Astrocyte of the cerebellum (primary cell): ENCODE measurements around the gene ANKFN1.

ENCODE experiments used
- DNase-seq: peaks from one replicate; pipeline ENCODE4 v3.0.0-alpha.2; 2011; ENCODE audit warnings: low read depth
- H3K4me3 ChIP-seq: 2 replicates; pipeline ENCODE4 v1.5.1; 2011; ENCODE audit warnings: mild to moderate bottlenecking, low read depth, low read length, moderate library complexity
- in situ Hi-C: cut with HindIII; loops from 2 replicates; pipeline ENCODE4 v1.10.0; 2017; ENCODE audit warnings: low sequenced_read_pairs
- TF ChIP-seq, protein P1 (sequence below): IDR thresholded peaks from 2 replicates; pipeline ENCODE4 v1.5.1; 2012; ENCODE audit warnings: low read length, low read depth, moderate library complexity, mild to moderate bottlenecking; ENCODE audit errors: missing control alignments

Gene ANKFN1

DNA sequence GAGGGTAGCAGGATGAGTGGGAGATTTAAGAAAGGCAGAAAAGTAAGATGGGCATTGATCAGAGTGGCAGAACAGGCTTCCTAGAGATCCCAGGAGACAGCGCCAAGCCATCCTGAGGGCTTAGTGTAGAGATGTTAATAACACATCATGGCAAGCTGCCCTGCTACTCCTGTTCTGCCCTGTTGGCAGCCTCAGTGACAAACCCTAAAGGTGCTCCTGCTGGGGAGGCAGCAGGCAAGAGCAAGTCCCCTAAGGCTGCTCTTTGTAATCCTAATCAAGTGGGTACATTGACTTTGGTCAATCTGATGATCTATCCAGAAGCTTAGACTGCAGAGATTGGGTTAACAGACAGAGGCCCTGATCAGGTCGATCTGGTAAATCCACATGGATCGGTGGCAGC lies 16.3 kb downstream of the ANKFN1 start:
- in situ Hi-C loops = no loop called here

DNA sequence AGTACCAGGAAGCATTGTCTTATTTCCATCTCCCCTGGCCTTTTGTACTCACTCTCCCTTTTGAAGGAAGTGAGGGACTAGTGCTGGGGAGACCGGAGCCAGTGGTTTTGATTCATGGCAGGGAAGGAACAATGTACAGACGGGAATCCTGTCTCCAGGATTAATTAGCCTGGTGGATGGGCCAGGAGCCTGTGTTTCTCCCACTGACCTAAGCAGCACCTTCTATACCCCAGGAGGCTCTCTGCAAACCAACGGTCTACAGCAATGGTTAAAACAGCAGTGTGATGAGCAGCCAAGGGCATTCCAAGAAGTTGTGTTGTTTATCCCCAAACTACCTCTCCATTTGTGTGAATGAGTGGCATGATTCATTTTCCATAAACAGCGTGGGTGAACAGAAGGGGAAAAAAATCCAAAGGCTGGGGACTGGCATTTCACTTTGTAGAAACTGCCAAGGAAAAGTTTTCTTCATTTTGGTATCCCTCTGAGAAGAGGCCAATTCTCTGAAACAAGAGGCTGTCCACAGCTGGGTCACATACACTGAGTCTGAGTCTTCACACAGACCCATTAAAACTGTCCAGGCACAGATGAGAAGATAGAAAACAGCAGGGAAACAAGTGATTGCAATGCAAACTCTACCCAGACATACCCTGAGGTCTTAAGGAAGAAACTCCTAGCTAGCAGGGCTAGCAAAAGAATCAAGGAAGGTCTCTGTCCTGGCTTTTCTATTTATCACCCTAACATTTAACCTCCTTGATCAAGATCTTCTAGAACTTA lies 18.1 kb downstream of the ANKFN1 start:
- no peak for DNase-seq
- in situ Hi-C loops = no loop called here

More for the DNA sequence above, 16.3 kb downstream of the ANKFN1 start:
- no peak overlapping the region for H3K4me3 ChIP-seq
- DNase-seq = no peak
- TF ChIP-seq, protein P1, sequence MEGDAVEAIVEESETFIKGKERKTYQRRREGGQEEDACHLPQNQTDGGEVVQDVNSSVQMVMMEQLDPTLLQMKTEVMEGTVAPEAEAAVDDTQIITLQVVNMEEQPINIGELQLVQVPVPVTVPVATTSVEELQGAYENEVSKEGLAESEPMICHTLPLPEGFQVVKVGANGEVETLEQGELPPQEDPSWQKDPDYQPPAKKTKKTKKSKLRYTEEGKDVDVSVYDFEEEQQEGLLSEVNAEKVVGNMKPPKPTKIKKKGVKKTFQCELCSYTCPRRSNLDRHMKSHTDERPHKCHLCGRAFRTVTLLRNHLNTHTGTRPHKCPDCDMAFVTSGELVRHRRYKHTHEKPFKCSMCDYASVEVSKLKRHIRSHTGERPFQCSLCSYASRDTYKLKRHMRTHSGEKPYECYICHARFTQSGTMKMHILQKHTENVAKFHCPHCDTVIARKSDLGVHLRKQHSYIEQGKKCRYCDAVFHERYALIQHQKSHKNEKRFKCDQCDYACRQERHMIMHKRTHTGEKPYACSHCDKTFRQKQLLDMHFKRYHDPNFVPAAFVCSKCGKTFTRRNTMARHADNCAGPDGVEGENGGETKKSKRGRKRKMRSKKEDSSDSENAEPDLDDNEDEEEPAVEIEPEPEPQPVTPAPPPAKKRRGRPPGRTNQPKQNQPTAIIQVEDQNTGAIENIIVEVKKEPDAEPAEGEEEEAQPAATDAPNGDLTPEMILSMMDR = no peak

DNA sequence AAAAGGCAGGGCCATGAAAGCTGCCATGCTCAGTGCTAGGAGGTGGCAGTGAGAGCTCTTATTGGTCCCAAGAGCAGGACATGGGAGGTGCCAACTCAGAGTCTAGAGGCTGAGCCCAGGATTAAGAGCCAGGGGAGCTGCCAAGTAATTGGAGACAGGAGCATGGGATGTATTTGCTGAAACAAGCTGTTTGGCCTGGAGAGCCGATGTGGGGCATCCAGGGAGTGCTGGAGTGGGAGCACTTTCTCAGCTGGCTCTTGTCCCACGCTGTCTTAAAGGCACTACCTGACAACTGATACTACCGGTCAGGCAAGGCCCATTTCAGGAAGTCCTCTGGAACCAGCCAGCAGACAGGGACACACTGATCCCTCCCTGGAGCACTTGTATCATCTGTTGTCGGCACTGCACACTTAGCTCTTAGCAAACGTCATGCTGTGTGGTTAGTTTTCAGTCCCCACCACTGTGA lies 19.3 kb downstream of the ANKFN1 start:
- TF ChIP-seq, protein P1 = no peak
- no peak overlapping the region for H3K4me3 ChIP-seq
- in situ Hi-C loops = no loop called here
- no peak for DNase-seq

More for the DNA sequence above, 18.1 kb downstream of the ANKFN1 start:
- no peak overlapping the region for H3K4me3 ChIP-seq
- TF ChIP-seq, protein P1 = no peak

DNA sequence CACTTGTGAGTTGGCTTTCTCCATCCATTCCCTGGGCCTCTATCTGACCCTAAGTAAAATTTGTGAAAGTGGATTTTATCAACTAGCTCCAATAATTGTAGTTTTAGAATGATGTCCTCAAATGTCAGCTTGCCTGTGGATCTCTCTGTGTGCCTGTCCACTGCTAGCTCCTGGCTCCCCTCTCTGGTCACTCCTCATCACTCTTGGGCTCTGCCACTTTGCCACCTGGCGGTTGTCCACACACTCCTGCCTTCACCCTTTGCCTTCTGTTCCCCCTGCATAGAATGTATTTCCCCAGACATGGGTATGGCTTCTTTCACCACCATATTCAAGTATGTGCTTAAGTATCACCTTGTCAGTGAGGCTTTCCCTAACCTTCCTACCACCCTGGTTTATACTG lies 19.8 kb downstream of the ANKFN1 start:
- no peak for DNase-seq
- H3K4me3 ChIP-seq = no peak overlapping the region
- in situ Hi-C loops = no loop called here
- TF ChIP-seq, protein P1 = no peak

DNA sequence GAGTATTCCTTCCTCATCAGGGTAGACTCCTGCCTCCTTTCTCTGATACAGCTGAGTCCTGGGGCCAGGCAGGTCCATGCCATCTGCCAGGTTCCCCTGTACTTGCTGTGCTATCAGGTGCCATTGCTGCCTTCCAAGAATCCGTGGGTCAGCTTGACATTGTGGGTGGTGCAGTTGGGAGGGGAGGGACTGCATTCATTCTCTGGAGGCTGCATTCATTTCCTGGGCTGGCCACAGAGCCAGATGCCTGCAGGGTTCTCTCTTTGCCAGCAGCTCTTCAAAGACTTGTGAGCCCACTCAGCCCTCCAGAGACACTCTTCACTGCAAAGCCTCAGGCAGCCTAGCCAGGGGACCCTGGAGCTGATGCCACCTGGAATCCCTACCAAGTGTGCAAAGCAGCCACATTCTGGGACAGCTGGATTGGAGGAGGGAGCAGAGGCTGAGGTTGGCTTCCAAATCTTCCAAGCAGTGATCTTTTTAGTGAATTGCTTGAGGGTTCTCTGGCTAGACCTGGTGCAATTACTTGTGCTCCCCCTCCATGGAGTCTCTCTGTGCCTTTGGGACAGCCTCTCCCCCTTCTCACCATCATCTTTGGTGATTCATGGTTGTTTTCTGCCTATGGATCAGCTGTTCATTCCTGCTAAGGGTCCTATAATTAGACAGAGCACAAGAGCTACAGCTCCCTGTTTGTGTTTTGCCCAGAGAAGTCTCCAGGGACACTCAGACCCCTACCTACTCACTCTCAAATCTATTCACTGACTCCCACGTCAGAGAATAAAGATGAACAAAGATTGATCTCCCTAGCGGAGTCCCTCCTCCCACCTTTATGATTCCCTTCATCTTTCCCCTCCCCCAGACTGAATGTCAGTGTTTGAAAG lies 20.9 kb downstream of the ANKFN1 start:
- in situ Hi-C loops = no loop called here
- DNase-seq = no peak
- H3K4me3 ChIP-seq = no peak overlapping the region
- TF ChIP-seq, protein P1 = no peak

DNA sequence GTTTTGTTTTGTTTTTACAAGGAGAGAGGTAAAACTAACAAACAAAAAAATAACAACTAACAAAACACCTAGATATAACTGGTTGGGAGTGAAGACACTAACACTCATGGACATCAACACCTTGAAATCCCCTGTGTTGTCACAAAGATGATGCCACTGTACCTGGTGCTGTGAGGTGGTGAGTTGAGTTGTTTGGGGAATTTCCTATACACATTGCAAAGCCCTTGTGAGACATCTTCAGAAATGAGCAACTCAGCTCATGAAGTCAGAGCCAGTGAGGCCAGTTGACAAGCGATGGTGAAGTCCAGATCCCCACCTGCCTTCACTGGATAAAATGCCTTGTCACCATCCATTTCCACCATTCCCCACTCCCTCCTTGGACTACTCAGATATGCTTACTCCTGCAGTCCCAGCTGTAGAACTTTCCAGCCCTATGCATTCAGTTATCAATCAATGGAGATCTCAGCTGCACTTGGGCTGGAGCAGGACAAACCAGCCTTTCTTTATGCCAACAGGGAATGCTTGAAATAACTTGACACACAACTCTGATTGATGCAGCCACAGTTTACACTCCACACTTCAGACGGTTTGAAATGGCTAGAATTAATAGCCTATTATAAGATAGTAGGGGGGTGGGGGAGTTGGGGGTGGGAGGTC lies 22.2 kb downstream of the ANKFN1 start:
- no peak for DNase-seq
- TF ChIP-seq, protein P1 = no peak
- in situ Hi-C loops = no loop called here
- H3K4me3 ChIP-seq = no peak overlapping the region
